PFSK-1 (cell line): ENCODE data around the gene INTS12.

Experiments used
- FOXP2 ChIP-seq: optimal IDR thresholded peaks from 2 replicates; pipeline ENCODE3; 2011; ENCODE audit warnings: borderline replicate concordance, control low read depth, inconsistent platforms; ENCODE audit not compliant: insufficient read depth; ENCODE audit errors: extremely low read length, extremely low read depth
- POLR2AphosphoS5 ChIP-seq: IDR thresholded peaks from 2 replicates; pipeline ENCODE4 v1.6.1; 2012; ENCODE audit warnings: low read depth, mild to moderate bottlenecking, control low read depth, low read length, moderate library complexity
- SIN3A ChIP-seq: IDR thresholded peaks from 2 replicates; pipeline ENCODE4 v1.6.1; 2012; ENCODE audit warnings: mild to moderate bottlenecking, low read length, moderate library complexity, borderline replicate concordance; ENCODE audit not compliant: insufficient read depth
- TAF1 ChIP-seq: IDR thresholded peaks from 2 replicates; pipeline ENCODE4 v1.6.1; 2012; ENCODE audit warnings: low read length, control low read depth, borderline replicate concordance; ENCODE audit not compliant: insufficient read depth
- TF ChIP-seq, protein P1 (sequence below), 2 experiments: IDR thresholded peaks; 2 replicates each; pipeline versions ENCODE4 v1.6.1 to v1.8.0; 2011 to 2012; ENCODE audit warnings: low read depth in 2 of 2, low read length in 2 of 2, control low read depth in 1 of 2, inconsistent platforms in 1 of 2, mild to moderate bottlenecking in 1 of 2, moderate library complexity in 1 of 2; ENCODE audit not compliant: insufficient read depth in 1 of 2

INTS12 gene

GRCh38 chr4:105679186-105679585 is 29.3 kb downstream of the INTS12 start:
- no peak for TF ChIP-seq TAF1

- TF ChIP-seq SIN3A (no peak), POLR2AphosphoS5 (no peak), FOXP2 (no peak), TAF1 (no peak)
- TF ChIP-seq, protein P1, sequence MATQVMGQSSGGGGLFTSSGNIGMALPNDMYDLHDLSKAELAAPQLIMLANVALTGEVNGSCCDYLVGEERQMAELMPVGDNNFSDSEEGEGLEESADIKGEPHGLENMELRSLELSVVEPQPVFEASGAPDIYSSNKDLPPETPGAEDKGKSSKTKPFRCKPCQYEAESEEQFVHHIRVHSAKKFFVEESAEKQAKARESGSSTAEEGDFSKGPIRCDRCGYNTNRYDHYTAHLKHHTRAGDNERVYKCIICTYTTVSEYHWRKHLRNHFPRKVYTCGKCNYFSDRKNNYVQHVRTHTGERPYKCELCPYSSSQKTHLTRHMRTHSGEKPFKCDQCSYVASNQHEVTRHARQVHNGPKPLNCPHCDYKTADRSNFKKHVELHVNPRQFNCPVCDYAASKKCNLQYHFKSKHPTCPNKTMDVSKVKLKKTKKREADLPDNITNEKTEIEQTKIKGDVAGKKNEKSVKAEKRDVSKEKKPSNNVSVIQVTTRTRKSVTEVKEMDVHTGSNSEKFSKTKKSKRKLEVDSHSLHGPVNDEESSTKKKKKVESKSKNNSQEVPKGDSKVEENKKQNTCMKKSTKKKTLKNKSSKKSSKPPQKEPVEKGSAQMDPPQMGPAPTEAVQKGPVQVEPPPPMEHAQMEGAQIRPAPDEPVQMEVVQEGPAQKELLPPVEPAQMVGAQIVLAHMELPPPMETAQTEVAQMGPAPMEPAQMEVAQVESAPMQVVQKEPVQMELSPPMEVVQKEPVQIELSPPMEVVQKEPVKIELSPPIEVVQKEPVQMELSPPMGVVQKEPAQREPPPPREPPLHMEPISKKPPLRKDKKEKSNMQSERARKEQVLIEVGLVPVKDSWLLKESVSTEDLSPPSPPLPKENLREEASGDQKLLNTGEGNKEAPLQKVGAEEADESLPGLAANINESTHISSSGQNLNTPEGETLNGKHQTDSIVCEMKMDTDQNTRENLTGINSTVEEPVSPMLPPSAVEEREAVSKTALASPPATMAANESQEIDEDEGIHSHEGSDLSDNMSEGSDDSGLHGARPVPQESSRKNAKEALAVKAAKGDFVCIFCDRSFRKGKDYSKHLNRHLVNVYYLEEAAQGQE (IDR thresholded peaks at IDR 0.05; ENCODE audit: insufficient read depth in 1 of 2, low read depth in 2 of 2, low read length in 2 of 2): no peak
Observed at GRCh38 chr4:105677709-105678108, 30.8 kb downstream of the INTS12 start.

DNA sequence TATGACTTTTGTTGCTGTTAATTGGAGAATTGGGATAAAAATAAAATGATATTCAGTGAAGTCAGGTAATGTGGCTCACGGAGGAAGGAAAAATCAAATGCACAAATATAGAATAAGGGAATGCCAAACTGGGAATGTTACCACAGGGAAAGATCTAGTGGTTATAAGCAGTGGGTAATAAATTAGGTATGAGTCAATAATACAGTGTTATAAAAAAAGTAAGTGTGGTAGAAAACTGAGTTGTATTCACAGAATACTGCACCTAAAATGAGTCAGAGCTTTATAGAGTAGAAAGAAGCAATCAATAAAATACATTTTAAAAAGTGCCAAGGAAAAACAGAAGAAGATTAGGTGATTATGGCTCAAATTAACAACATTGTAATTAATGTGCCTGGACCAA is 34.5 kb downstream of the INTS12 start:
- TF ChIP-seq TAF1 (no peak), POLR2AphosphoS5 (no peak), SIN3A (no peak), FOXP2 (no peak)
- TF ChIP-seq, protein P1 (IDR thresholded peaks at IDR 0.05; ENCODE audit: insufficient read depth in 1 of 2, low read depth in 2 of 2, low read length in 2 of 2): no peak

DNA sequence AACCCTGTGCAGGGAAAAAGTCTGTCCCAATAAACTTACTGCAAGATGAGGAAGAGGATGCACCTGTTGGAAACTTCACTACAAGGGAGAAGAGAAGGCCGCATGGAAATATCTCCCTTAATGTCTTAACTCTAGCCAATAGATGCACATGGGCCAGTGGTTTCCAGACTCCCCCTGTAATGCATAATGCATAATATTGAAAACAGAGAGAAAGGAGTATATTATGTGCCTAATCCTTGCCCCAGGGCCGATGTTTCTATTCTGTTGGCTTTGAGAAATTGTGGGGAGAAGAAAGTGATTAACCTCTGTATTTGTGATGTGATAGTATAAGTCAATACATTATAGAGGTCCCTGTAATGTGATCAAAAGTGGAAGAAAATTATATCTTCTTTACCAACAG is 37.2 kb downstream of the INTS12 start:
- no peak for TF ChIP-seq FOXP2
- TF ChIP-seq TAF1: no peak
- no peak for TF ChIP-seq SIN3A

- TF ChIP-seq FOXP2: no peak
- TF ChIP-seq, protein P1 (IDR thresholded peaks at IDR 0.05; ENCODE audit: insufficient read depth in 1 of 2, low read depth in 2 of 2, low read length in 2 of 2): no peak
- TF ChIP-seq TAF1: no peak
- no peak for TF ChIP-seq SIN3A
- TF ChIP-seq POLR2AphosphoS5: no peak
Observed at GRCh38 chr4:105670684-105671083, 37.8 kb downstream of the INTS12 start.

DNA sequence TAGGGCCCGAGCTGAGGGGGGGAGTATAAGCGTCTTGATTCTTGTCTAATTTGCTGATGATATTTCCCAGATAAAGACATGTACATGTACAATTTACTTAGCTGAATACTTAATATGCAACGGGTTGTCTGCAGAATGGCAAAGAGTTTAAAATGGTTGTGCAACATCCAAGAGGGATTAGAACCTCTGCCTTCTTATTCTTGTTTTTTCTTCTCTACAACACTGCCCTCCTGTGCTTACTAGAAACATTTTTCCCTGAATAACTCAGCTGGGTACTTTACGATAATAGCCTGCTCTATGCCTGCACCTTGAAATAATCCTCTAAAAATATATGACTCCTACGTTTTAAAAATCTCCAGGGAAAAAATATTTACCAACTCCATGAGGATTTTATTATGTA is 41.8 kb downstream of the INTS12 start:
- TF ChIP-seq POLR2AphosphoS5 (no peak), SIN3A (no peak), TAF1 (no peak), FOXP2 (no peak)
- TF ChIP-seq, protein P1 (IDR thresholded peaks at IDR 0.05; ENCODE audit: insufficient read depth in 1 of 2, low read depth in 2 of 2, low read length in 2 of 2): no peak
